Thyroid gland (tissue), 4 donors: Measurements from ENCODE around the gene SART3.

Source experiments
- POLR2A ChIP-seq, 2 donors: fragments of 450-650 bp; IDR thresholded peaks; one replicate each; pipeline ENCODE4 v1.6.1; 2017; ENCODE audit warnings: antibody characterized with exemption in 2 of 2, mild to moderate bottlenecking in 2 of 2, moderate library complexity in 1 of 2
- TF ChIP-seq, protein P1 (sequence below), 6 experiments: fragments of 200-600 bp in 3 of 6; fragments of 450-650 bp in 3 of 6; sonication (generic) in 3 of 6; IDR thresholded peaks; one replicate each; pipeline ENCODE4 v1.5.1; 2016 to 2019; ENCODE audit warnings: antibody characterized with exemption in 6 of 6, mild to moderate bottlenecking in 2 of 6, inconsistent platforms in 1 of 6, moderate library complexity in 1 of 6

DNA sequence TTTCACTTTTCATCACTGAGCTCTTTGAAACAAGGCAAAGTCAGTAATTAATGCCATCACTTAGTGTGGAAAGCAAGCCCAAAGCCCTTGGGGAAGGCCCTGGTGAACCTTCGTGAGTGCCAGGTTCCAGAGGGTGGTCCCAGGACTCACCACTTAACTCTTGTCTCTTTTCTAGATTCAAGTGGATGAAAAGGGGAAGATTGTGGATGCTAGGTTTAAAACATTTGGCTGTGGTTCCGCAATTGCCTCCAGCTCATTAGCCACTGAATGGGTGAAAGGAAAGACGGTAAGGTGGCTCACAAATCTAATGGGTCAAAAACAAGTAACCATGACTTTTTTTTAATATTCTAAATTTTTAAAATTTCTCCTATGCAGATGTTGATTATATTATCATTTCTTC, 4.2 kb upstream of the SART3 start:
- TF ChIP-seq, protein P1, sequence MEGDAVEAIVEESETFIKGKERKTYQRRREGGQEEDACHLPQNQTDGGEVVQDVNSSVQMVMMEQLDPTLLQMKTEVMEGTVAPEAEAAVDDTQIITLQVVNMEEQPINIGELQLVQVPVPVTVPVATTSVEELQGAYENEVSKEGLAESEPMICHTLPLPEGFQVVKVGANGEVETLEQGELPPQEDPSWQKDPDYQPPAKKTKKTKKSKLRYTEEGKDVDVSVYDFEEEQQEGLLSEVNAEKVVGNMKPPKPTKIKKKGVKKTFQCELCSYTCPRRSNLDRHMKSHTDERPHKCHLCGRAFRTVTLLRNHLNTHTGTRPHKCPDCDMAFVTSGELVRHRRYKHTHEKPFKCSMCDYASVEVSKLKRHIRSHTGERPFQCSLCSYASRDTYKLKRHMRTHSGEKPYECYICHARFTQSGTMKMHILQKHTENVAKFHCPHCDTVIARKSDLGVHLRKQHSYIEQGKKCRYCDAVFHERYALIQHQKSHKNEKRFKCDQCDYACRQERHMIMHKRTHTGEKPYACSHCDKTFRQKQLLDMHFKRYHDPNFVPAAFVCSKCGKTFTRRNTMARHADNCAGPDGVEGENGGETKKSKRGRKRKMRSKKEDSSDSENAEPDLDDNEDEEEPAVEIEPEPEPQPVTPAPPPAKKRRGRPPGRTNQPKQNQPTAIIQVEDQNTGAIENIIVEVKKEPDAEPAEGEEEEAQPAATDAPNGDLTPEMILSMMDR (IDR thresholded peaks at IDR 0.05): no peak
- TF ChIP-seq POLR2A (IDR thresholded peaks at IDR 0.05): no peak
